Activated T-cell treated with anti-CD3 and anti-CD28 coated beads, Interleukin-2, amount 50 U/mL, for 4 hours (primary cell): ENCODE results near the gene RPRD1B. TPM values are rescaled to one million over a fixed set of nuclear protein-coding genes. Genes with fewer than 3 reads are reported as not detected.

Experiments used
- ATAC-seq, 2 donors: fragments of 200-7000 bp; cut with Tn5 transposase; one replicate each; pipeline ENCODE4 v1.10.0; 2021
- DNase-seq: peaks from one replicate; pipeline ENCODE4 v3.0.0-alpha.2; 2020
- H3K27me3 Mint-ChIP-seq: one replicate; pipeline ENCODE4 v1.8.0; 2021; ENCODE audit warnings: low read depth, mixed read lengths
- H3K36me3 Mint-ChIP-seq: one replicate; pipeline ENCODE4 v1.8.0; 2022; ENCODE audit warnings: mixed read lengths; ENCODE audit not compliant: insufficient read depth
- H3K4me1 Mint-ChIP-seq: one replicate; pipeline ENCODE4 v1.8.0; 2021; ENCODE audit warnings: low read depth, mixed read lengths
- H3K4me3 Mint-ChIP-seq: one replicate; pipeline ENCODE4 v1.8.0; 2021; ENCODE audit warnings: mild to moderate bottlenecking, moderate library complexity, mixed read lengths
- H3K9me3 Mint-ChIP-seq: one replicate; pipeline ENCODE4 v1.8.0; 2021; ENCODE audit warnings: mixed read lengths
- total RNA-seq, 3 donors: library from RNA; stranded (reverse); gene quantifications; one replicate each; pipeline ENCODE4 v1.2.1, GENCODE V29; 2021

RPRD1B gene
- 10 to 100 TPM; 38.6 to 40.4 (median 39.6) TPM for total RNA-seq

GRCh38 chr20:38033330-38034107 is at the start of gene RPRD1B, which contains the start of gene TTI1:
RPRD1B (plus strand) TSS chr20:38033746; CDS start chr20:38033948, 202 bp downstream.
TTI1 (minus strand) TSS chr20:38033456; CDS start chr20:38013816, 19,640 bp downstream.
- Mint-ChIP-seq H3K9me3 (peaks cover 4% of the 10 kb centered on the region), H3K4me3 (peak within 1 kb of the TSS; percentile 96), H3K36me3 (peaks cover 7% of the 10 kb centered on the region), H3K27me3 (no peaks in the 10 kb centered on the region), H3K4me1 (peaks cover 71% of the 10 kb centered on the region)
- DNase-seq (peak; percentile 84), ATAC-seq (peak; percentile 82 to 86)

GRCh38 chr20:37984018-37984785 is 49.3 kb upstream of the RPRD1B start:
- Mint-ChIP-seq H3K4me1 (peaks cover 1% of the 10 kb centered on the region), H3K4me3 (no peak overlapping the region), H3K9me3 (no peaks in the 10 kb centered on the region), H3K27me3 (no peaks in the 10 kb centered on the region), H3K36me3 (peaks cover 41% of the 10 kb centered on the region)
- no peak for DNase-seq
- ATAC-seq, result no peak

GRCh38 chr20:37986044-37986858 is 47.3 kb upstream of the RPRD1B start:
- no peak for DNase-seq
- no peaks in the 10 kb centered on the region for H3K9me3 Mint-ChIP-seq
- peaks cover 41% of the 10 kb centered on the region for H3K36me3 Mint-ChIP-seq
- no peaks in the 10 kb centered on the region for H3K27me3 Mint-ChIP-seq
- H3K4me1 Mint-ChIP-seq, result peaks cover 17% of the 10 kb centered on the region
- no peak for ATAC-seq
- no peak overlapping the region for H3K4me3 Mint-ChIP-seq

- H3K27me3 Mint-ChIP-seq, result no peaks in the 10 kb centered on the region
- ATAC-seq (no peak), DNase-seq (no peak)
- no peak overlapping the region for H3K4me3 Mint-ChIP-seq
- no peaks in the 10 kb centered on the region for H3K9me3 Mint-ChIP-seq
- H3K4me1 Mint-ChIP-seq, result peaks cover 22% of the 10 kb centered on the region
- peaks cover 40% of the 10 kb centered on the region for H3K36me3 Mint-ChIP-seq
Measured at GRCh38 chr20:37986873-37987601, 46.5 kb upstream of the RPRD1B start.

- H3K9me3 Mint-ChIP-seq, result no peaks in the 10 kb centered on the region
- peaks cover 22% of the 10 kb centered on the region for H3K4me1 Mint-ChIP-seq
- ATAC-seq (no peak), DNase-seq (no peak)
- peaks cover 36% of the 10 kb centered on the region for H3K36me3 Mint-ChIP-seq
- no peak overlapping the region for H3K4me3 Mint-ChIP-seq
- no peaks in the 10 kb centered on the region for H3K27me3 Mint-ChIP-seq
Measured at GRCh38 chr20:37987602-37988290, 45.8 kb upstream of the RPRD1B start.

- Mint-ChIP-seq H3K36me3 (peaks cover 32% of the 10 kb centered on the region), H3K4me3 (no peak overlapping the region), H3K27me3 (no peaks in the 10 kb centered on the region), H3K4me1 (peaks cover 24% of the 10 kb centered on the region), H3K9me3 (no peaks in the 10 kb centered on the region)
- DNase-seq (no peak), ATAC-seq (no peak)
Measured at GRCh38 chr20:37988306-37988954, 45.1 kb upstream of the RPRD1B start.

GRCh38 chr20:37989601-37990295 is 43.8 kb upstream of the RPRD1B start:
- DNase-seq (no peak), ATAC-seq (no peak)
- peaks cover 24% of the 10 kb centered on the region for H3K4me1 Mint-ChIP-seq
- H3K36me3 Mint-ChIP-seq, result peaks cover 32% of the 10 kb centered on the region
- H3K9me3 Mint-ChIP-seq, result no peaks in the 10 kb centered on the region
- no peaks in the 10 kb centered on the region for H3K27me3 Mint-ChIP-seq
- no peak overlapping the region for H3K4me3 Mint-ChIP-seq

- H3K27me3 Mint-ChIP-seq, result no peaks in the 10 kb centered on the region
- ATAC-seq (peak; percentile 88 to 90), DNase-seq (no peak)
- no peaks in the 10 kb centered on the region for H3K9me3 Mint-ChIP-seq
- peaks cover 24% of the 10 kb centered on the region for H3K4me1 Mint-ChIP-seq
- no peak overlapping the region for H3K4me3 Mint-ChIP-seq
- H3K36me3 Mint-ChIP-seq, result peaks cover 34% of the 10 kb centered on the region
Measured at GRCh38 chr20:37990571-37991151, 42.9 kb upstream of the RPRD1B start.

- H3K4me1 Mint-ChIP-seq, result peaks cover 24% of the 10 kb centered on the region
- no peaks in the 10 kb centered on the region for H3K9me3 Mint-ChIP-seq
- peaks cover 40% of the 10 kb centered on the region for H3K36me3 Mint-ChIP-seq
- H3K4me3 Mint-ChIP-seq, result no peak overlapping the region
- peak in 1 of 2 donors; percentile 27 for ATAC-seq
- H3K27me3 Mint-ChIP-seq, result no peaks in the 10 kb centered on the region
- no peak for DNase-seq
Measured at GRCh38 chr20:37991157-37991866, 42.2 kb upstream of the RPRD1B start.

GRCh38 chr20:37991908-37992307 is 41.6 kb upstream of the RPRD1B start:
- ATAC-seq, result no peak
- no peak for DNase-seq
- peaks cover 24% of the 10 kb centered on the region for H3K4me1 Mint-ChIP-seq
- peaks cover 39% of the 10 kb centered on the region for H3K36me3 Mint-ChIP-seq
- no peak overlapping the region for H3K4me3 Mint-ChIP-seq
- no peaks in the 10 kb centered on the region for H3K9me3 Mint-ChIP-seq
- no peaks in the 10 kb centered on the region for H3K27me3 Mint-ChIP-seq

GRCh38 chr20:37992802-37993409 is 40.6 kb upstream of the RPRD1B start:
- no peak overlapping the region for H3K4me3 Mint-ChIP-seq
- no peaks in the 10 kb centered on the region for H3K9me3 Mint-ChIP-seq
- H3K27me3 Mint-ChIP-seq, result no peaks in the 10 kb centered on the region
- peaks cover 38% of the 10 kb centered on the region for H3K36me3 Mint-ChIP-seq
- DNase-seq (no peak), ATAC-seq (no peak)
- peaks cover 24% of the 10 kb centered on the region for H3K4me1 Mint-ChIP-seq
